Mesendoderm (in vitro differentiated cells): ENCODE data around the gene AK5.
"Not testable (repeated sequence)": the region's sequence is repeated elsewhere in the genome, so short reads cannot be mapped to it uniquely, and the experiment has no call there.

Source experiments
- DNase-seq: peaks from one replicate; pipeline ENCODE4 v3.0.0; 2013
- H2AK5ac ChIP-seq: 2 replicates; pipeline ENCODE4 v1.6.1; 2013; ENCODE audit warnings: low read length, inconsistent platforms
- H2BK120ac ChIP-seq: 2 replicates; pipeline ENCODE4 v1.6.1; 2013; ENCODE audit warnings: low read depth, mild to moderate bottlenecking, low read length, moderate library complexity, mixed read lengths
- H2BK15ac ChIP-seq: replicated peaks from 2 replicates; pipeline ENCODE4 v1.6.1; 2013; ENCODE audit warnings: low read depth, mild to moderate bottlenecking, moderate library complexity
- H2BK5ac ChIP-seq: 2 replicates; pipeline ENCODE4 v1.6.1; 2013; ENCODE audit warnings: low read length, inconsistent platforms
- H3K18ac ChIP-seq: 2 replicates; pipeline ENCODE4 v1.6.1; 2013; ENCODE audit warnings: mild to moderate bottlenecking, low read length, mixed read lengths
- H3K23ac ChIP-seq: one replicate; pipeline ENCODE4 v1.6.1; 2013; ENCODE audit warnings: low read length
- H3K27ac ChIP-seq: 2 replicates; pipeline ENCODE4 v1.5.1; 2013; ENCODE audit warnings: low read depth, mild to moderate bottlenecking, inconsistent platforms, low read length, moderate library complexity
- H3K27me3 ChIP-seq: 2 replicates; pipeline ENCODE4 v1.6.1; 2013; ENCODE audit warnings: low read length, control low read depth, mild to moderate bottlenecking, inconsistent platforms; ENCODE audit not compliant: insufficient read depth, poor library complexity
- H3K36me3 ChIP-seq: 2 replicates; pipeline ENCODE4 v1.6.1; 2013; ENCODE audit warnings: low read length, inconsistent platforms; ENCODE audit not compliant: control insufficient read depth, insufficient read depth
- H3K4ac ChIP-seq: one replicate; pipeline ENCODE4 v1.6.1; 2013; ENCODE audit warnings: low read depth, mild to moderate bottlenecking, low read length, moderate library complexity
- H3K4me1 ChIP-seq: 2 replicates; pipeline ENCODE4 v1.6.1; 2013; ENCODE audit warnings: low read depth, low read length, inconsistent platforms; ENCODE audit not compliant: control insufficient read depth
- H3K4me2 ChIP-seq: 2 replicates; pipeline ENCODE4 v1.6.1; 2013; ENCODE audit warnings: low read length
- H3K4me3 ChIP-seq: 2 replicates; pipeline ENCODE4 v1.5.1; 2013; ENCODE audit warnings: mild to moderate bottlenecking, low read length
- H3K56ac ChIP-seq: one replicate; pipeline ENCODE4 v1.6.1; 2013; ENCODE audit warnings: low read length
- H3K79me1 ChIP-seq: 2 replicates; pipeline ENCODE4 v1.6.1; 2013; ENCODE audit warnings: low read length, inconsistent platforms
- H3K79me2 ChIP-seq: 2 replicates; pipeline ENCODE4 v1.6.1; 2013; ENCODE audit warnings: mild to moderate bottlenecking, low read length; ENCODE audit not compliant: control insufficient read depth, insufficient read depth
- H3K9ac ChIP-seq: 2 replicates; pipeline ENCODE4 v1.6.1; 2013; ENCODE audit warnings: low read length, inconsistent platforms
- H4K5ac ChIP-seq: one replicate; pipeline ENCODE4 v1.6.1; 2013; ENCODE audit warnings: low read length
- H4K8ac ChIP-seq: one replicate; pipeline ENCODE4 v1.6.1; 2013; ENCODE audit warnings: low read depth, mild to moderate bottlenecking, control low read depth, low read length, moderate library complexity
- WGBS: extraction: QIAGEN DNeasy Blood & Tissue Kit; methylation state at CpG from one replicate; pipeline ENCODE4 v1.1.7; 2013; ENCODE audit warnings: low lambda C conversion rate, missing lambda C conversion rate; ENCODE audit not compliant: insufficient coverage; ENCODE audit errors: extremely low coverage; 5-methylcytosine and 5-hydroxymethylcytosine counted together

Gene AK5

GRCh38 chr1:77406661-77407060 lies 124.8 kb downstream of the AK5 start:
- no peak overlapping the region for H3K4ac ChIP-seq
- no peak overlapping the region for H4K8ac ChIP-seq
- H3K27ac ChIP-seq, result no peak overlapping the region
- no peak overlapping the region for H3K4me2 ChIP-seq
- H3K27me3 ChIP-seq, result no peaks in the 10 kb centered on the region
- H3K56ac ChIP-seq, result no peak overlapping the region
- H2BK15ac ChIP-seq, result no peak overlapping the region
- no peak overlapping the region for H3K23ac ChIP-seq
- H3K79me1 ChIP-seq, result no peaks in the 10 kb centered on the region
- H3K18ac ChIP-seq, result no peak overlapping the region
- no peak overlapping the region for H2BK120ac ChIP-seq
- no peak overlapping the region for H2BK5ac ChIP-seq
- no peak overlapping the region for H2AK5ac ChIP-seq
- H3K79me2 ChIP-seq, result no peaks in the 10 kb centered on the region
- H3K9ac ChIP-seq, result no peak overlapping the region
- no peak for DNase-seq
- H3K4me3 ChIP-seq, result no peak overlapping the region
- no peak overlapping the region for H4K5ac ChIP-seq
- no peaks in the 10 kb centered on the region for H3K4me1 ChIP-seq
- H3K36me3 ChIP-seq, result no peaks in the 10 kb centered on the region

- no peak overlapping the region for H3K23ac ChIP-seq
- no peak overlapping the region for H2BK5ac ChIP-seq
- H3K36me3 ChIP-seq, result no peaks in the 10 kb centered on the region
- H3K9ac ChIP-seq, result no peak overlapping the region
- no peak overlapping the region for H2BK120ac ChIP-seq
- no peak overlapping the region for H4K8ac ChIP-seq
- no peak for DNase-seq
- H3K27ac ChIP-seq, result no peak overlapping the region
- H3K4ac ChIP-seq, result no peak overlapping the region
- H3K4me2 ChIP-seq, result no peak overlapping the region
- no peaks in the 10 kb centered on the region for H3K79me2 ChIP-seq
- H3K18ac ChIP-seq, result no peak overlapping the region
- H3K4me1 ChIP-seq, result no peaks in the 10 kb centered on the region
- no peak overlapping the region for H2BK15ac ChIP-seq
- no peak overlapping the region for H2AK5ac ChIP-seq
- no peaks in the 10 kb centered on the region for H3K79me1 ChIP-seq
- H3K4me3 ChIP-seq, result no peak overlapping the region
- H3K27me3 ChIP-seq, result no peaks in the 10 kb centered on the region
- no peak overlapping the region for H3K56ac ChIP-seq
- H4K5ac ChIP-seq, result no peak overlapping the region
These were observed 126.0 kb downstream of the AK5 start for GRCh38 chr1:77407738-77408375.

- not testable (repeated sequence) for H4K5ac ChIP-seq, H2BK120ac ChIP-seq, H2BK15ac ChIP-seq, H3K23ac ChIP-seq, H3K56ac ChIP-seq, H3K4ac ChIP-seq, H3K27ac ChIP-seq, H2BK5ac ChIP-seq, H3K79me1 ChIP-seq, H3K27me3 ChIP-seq, H3K18ac ChIP-seq, H3K4me3 ChIP-seq, H3K9ac ChIP-seq, H3K36me3 ChIP-seq, H3K79me2 ChIP-seq, DNase-seq, H2AK5ac ChIP-seq, H4K8ac ChIP-seq, H3K4me1 ChIP-seq, H3K4me2 ChIP-seq
- WGBS, result no CpG with 5 or more reads among the region's 4 CpGs
These were observed 127.1 kb downstream of the AK5 start for GRCh38 chr1:77408933-77409332.

- H2AK5ac ChIP-seq, result no peak overlapping the region
- H3K4me3 ChIP-seq, result no peak overlapping the region
- H3K56ac ChIP-seq, result no peak overlapping the region
- H4K5ac ChIP-seq, result no peak overlapping the region
- WGBS, result no CpG with 5 or more reads among the region's 9 CpGs
- H3K36me3 ChIP-seq, result no peaks in the 10 kb centered on the region
- DNase-seq, result peak; percentile 16
- no peak overlapping the region for H3K4me2 ChIP-seq
- H4K8ac ChIP-seq, result no peak overlapping the region
- H3K27ac ChIP-seq, result no peak overlapping the region
- no peak overlapping the region for H3K23ac ChIP-seq
- no peaks in the 10 kb centered on the region for H3K27me3 ChIP-seq
- H2BK120ac ChIP-seq, result no peak overlapping the region
- H3K9ac ChIP-seq, result no peak overlapping the region
- no peak overlapping the region for H2BK15ac ChIP-seq
- no peak overlapping the region for H3K4ac ChIP-seq
- no peaks in the 10 kb centered on the region for H3K4me1 ChIP-seq
- no peak overlapping the region for H2BK5ac ChIP-seq
- no peak overlapping the region for H3K18ac ChIP-seq
- H3K79me2 ChIP-seq, result no peaks in the 10 kb centered on the region
- H3K79me1 ChIP-seq, result no peaks in the 10 kb centered on the region
These were observed 130.4 kb downstream of the AK5 start for GRCh38 chr1:77412069-77412819.

GRCh38 chr1:77412820-77413530 lies 131.2 kb downstream of the AK5 start:
- H3K56ac ChIP-seq, result no peak overlapping the region
- H3K23ac ChIP-seq, result no peak overlapping the region
- H3K9ac ChIP-seq, result no peak overlapping the region
- no peak overlapping the region for H3K4me2 ChIP-seq
- H2BK5ac ChIP-seq, result no peak overlapping the region
- no peaks in the 10 kb centered on the region for H3K36me3 ChIP-seq
- no peak overlapping the region for H3K27ac ChIP-seq
- WGBS, result no CpG with 5 or more reads among the region's 8 CpGs
- no peaks in the 10 kb centered on the region for H3K79me1 ChIP-seq
- no peak overlapping the region for H2AK5ac ChIP-seq
- no peaks in the 10 kb centered on the region for H3K79me2 ChIP-seq
- no peaks in the 10 kb centered on the region for H3K27me3 ChIP-seq
- no peak overlapping the region for H4K8ac ChIP-seq
- H3K4me3 ChIP-seq, result no peak overlapping the region
- H4K5ac ChIP-seq, result no peak overlapping the region
- no peak overlapping the region for H2BK15ac ChIP-seq
- H3K4ac ChIP-seq, result no peak overlapping the region
- no peaks in the 10 kb centered on the region for H3K4me1 ChIP-seq
- no peak overlapping the region for H2BK120ac ChIP-seq
- peak; percentile 33 for DNase-seq
- H3K18ac ChIP-seq, result no peak overlapping the region
